Gastroesophageal sphincter (tissue), 3 donors: ENCODE measurements around the gene SDHB.

Experiments used
- CTCF ChIP-seq, 4 experiments: fragments of 200-600 bp in 2 of 4; fragments of 450-650 bp in 2 of 4; sonication (generic) in 1 of 4; IDR thresholded peaks; one replicate each; pipeline ENCODE4 v1.5.1; 2017 to 2019; ENCODE audit warnings: antibody characterized with exemption in 4 of 4, mild to moderate bottlenecking in 2 of 4, moderate library complexity in 2 of 4
- EP300 ChIP-seq: sonication (generic); formaldehyde crosslinking; IDR thresholded peaks from one replicate; pipeline ENCODE4 v1.6.1; 2017; ENCODE audit warnings: antibody characterized with exemption, mild to moderate bottlenecking

GRCh38 chr1:17067069-17067426 lies 13.2 kb upstream of the SDHB start:
- TF ChIP-seq CTCF (IDR thresholded peaks at IDR 0.05) (no peak), EP300 (no peak)
